Progenitor cell of endocrine pancreas (in vitro differentiated cells): ENCODE results near the gene HECW1. TPM values are rescaled to one million over a fixed set of nuclear protein-coding genes. Genes with fewer than 3 reads are reported as not detected.

Source experiments
- DNase-seq: peaks from one replicate; pipeline ENCODE4 v3.0.0; 2021; ENCODE audit warnings: low spot score; ENCODE audit not compliant: unreplicated experiment
- H3K27ac Mint-ChIP-seq: 2 replicates; pipeline ENCODE4 v1.8.0; 2021; ENCODE audit warnings: mild to moderate bottlenecking, moderate library complexity, mixed read lengths
- H3K27me3 Mint-ChIP-seq: 2 replicates; pipeline ENCODE4 v1.8.0; 2021; ENCODE audit warnings: mixed read lengths
- H3K36me3 Mint-ChIP-seq: 2 replicates; pipeline ENCODE4 v1.8.0; 2022; ENCODE audit warnings: mixed read lengths; ENCODE audit not compliant: insufficient read depth
- H3K4me1 Mint-ChIP-seq: 2 replicates; pipeline ENCODE4 v1.8.0; 2021; ENCODE audit warnings: low read depth, mixed read lengths
- H3K4me3 Mint-ChIP-seq: 2 replicates; pipeline ENCODE4 v1.8.0; 2021; ENCODE audit warnings: low read depth, mild to moderate bottlenecking, moderate library complexity, mixed read lengths
- H3K9me3 Mint-ChIP-seq: 2 replicates; pipeline ENCODE4 v1.8.0; 2021; ENCODE audit warnings: low read depth, mixed read lengths
- total RNA-seq: library from RNA; stranded (reverse); gene quantifications from 2 replicates; pipeline ENCODE4 v1.2.1, GENCODE V29; 2021
- TF ChIP-seq, protein P1 (sequence below): fragments of 200-600 bp; sonication (generic); IDR thresholded peaks from one replicate; pipeline ENCODE4 v1.5.0; 2021; ENCODE audit warnings: antibody characterized with exemption, mild to moderate bottlenecking; ENCODE audit not compliant: unreplicated experiment

The HECW1 gene
- total RNA-seq, 1 donor from 2014 or later: 0.50 TPM

GRCh38 chr7:43085017-43085416 lies 27.4 kb upstream of the HECW1 start:
- Mint-ChIP-seq H3K4me3 (no peak overlapping the region), H3K27ac (no peak overlapping the region), H3K36me3 (no peaks in the 10 kb centered on the region), H3K4me1 (no peaks in the 10 kb centered on the region), H3K9me3 (no peaks in the 10 kb centered on the region), H3K27me3 (no peaks in the 10 kb centered on the region)
- DNase-seq: no peak
- TF ChIP-seq, protein P1, sequence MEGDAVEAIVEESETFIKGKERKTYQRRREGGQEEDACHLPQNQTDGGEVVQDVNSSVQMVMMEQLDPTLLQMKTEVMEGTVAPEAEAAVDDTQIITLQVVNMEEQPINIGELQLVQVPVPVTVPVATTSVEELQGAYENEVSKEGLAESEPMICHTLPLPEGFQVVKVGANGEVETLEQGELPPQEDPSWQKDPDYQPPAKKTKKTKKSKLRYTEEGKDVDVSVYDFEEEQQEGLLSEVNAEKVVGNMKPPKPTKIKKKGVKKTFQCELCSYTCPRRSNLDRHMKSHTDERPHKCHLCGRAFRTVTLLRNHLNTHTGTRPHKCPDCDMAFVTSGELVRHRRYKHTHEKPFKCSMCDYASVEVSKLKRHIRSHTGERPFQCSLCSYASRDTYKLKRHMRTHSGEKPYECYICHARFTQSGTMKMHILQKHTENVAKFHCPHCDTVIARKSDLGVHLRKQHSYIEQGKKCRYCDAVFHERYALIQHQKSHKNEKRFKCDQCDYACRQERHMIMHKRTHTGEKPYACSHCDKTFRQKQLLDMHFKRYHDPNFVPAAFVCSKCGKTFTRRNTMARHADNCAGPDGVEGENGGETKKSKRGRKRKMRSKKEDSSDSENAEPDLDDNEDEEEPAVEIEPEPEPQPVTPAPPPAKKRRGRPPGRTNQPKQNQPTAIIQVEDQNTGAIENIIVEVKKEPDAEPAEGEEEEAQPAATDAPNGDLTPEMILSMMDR: no peak

- H3K27me3 Mint-ChIP-seq: peaks cover 3% of the 10 kb centered on the region
- H3K4me1 Mint-ChIP-seq: no peaks in the 10 kb centered on the region
- no peak for DNase-seq
- H3K4me3 Mint-ChIP-seq: no peak overlapping the region
- H3K36me3 Mint-ChIP-seq: no peaks in the 10 kb centered on the region
- no peak overlapping the region for H3K27ac Mint-ChIP-seq
- TF ChIP-seq, protein P1: no peak
- H3K9me3 Mint-ChIP-seq: no peaks in the 10 kb centered on the region
Observed at GRCh38 chr7:43085992-43086391, 26.5 kb upstream of the HECW1 start.

DNA sequence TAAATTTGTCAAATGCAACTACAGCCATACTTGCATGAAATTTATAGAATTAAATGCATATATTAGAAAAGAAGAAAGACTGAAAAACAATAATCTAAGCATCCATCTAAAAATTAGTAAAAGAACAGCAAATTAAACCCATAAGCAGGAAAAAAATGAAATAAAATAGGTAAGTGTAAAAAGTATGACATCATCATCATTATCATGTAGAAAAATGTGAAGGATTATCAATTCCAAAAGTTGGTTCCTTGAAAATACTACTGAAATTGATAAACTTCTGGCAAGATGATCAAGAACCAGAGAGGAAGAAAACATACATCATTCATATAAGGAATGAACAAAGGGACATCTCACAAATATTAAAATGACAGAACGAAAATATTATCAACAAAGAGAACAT lies 19.6 kb upstream of the HECW1 start:
- H3K4me1 Mint-ChIP-seq: no peaks in the 10 kb centered on the region
- no peak for DNase-seq
- H3K27me3 Mint-ChIP-seq: peaks cover 3% of the 10 kb centered on the region
- no peaks in the 10 kb centered on the region for H3K36me3 Mint-ChIP-seq
- TF ChIP-seq, protein P1: no peak
- no peaks in the 10 kb centered on the region for H3K9me3 Mint-ChIP-seq
- no peak overlapping the region for H3K4me3 Mint-ChIP-seq
- H3K27ac Mint-ChIP-seq: no peak overlapping the region

DNA sequence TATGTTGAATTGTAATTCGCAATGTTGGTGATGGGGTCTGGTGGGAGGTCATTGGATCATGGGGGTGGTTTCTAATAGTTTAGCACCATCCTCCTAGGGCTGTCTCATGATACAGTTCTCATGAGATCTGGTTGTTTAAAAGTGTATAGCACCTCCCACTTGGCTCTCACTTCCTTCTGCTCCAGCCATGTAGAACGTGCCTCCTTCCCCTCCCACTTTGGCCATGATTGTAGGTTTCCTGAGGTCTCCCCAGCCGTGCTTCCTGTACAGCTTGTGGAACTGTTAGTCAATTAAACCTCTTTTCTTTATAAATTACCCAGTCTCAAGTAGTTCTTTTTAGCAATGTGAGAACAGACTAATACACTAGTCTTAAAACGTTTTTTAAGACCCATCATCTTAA lies 15.6 kb upstream of the HECW1 start:
- peaks cover 3% of the 10 kb centered on the region for H3K4me1 Mint-ChIP-seq
- no peak for DNase-seq
- no peaks in the 10 kb centered on the region for H3K36me3 Mint-ChIP-seq
- H3K27me3 Mint-ChIP-seq: no peaks in the 10 kb centered on the region
- H3K27ac Mint-ChIP-seq: no peak overlapping the region
- H3K4me3 Mint-ChIP-seq: no peak overlapping the region
- H3K9me3 Mint-ChIP-seq: no peaks in the 10 kb centered on the region
- TF ChIP-seq, protein P1: no peak

- Mint-ChIP-seq H3K4me1 (peaks cover 3% of the 10 kb centered on the region), H3K36me3 (no peaks in the 10 kb centered on the region), H3K4me3 (no peak overlapping the region), H3K27ac (no peak overlapping the region), H3K27me3 (no peaks in the 10 kb centered on the region), H3K9me3 (no peaks in the 10 kb centered on the region)
- DNase-seq: no peak
- TF ChIP-seq, protein P1: no peak
Observed at GRCh38 chr7:43099750-43100149, 12.7 kb upstream of the HECW1 start.
